Activated naive CD8-positive, alpha-beta T cell treated with anti-CD3 and anti-CD28 coated beads for 36 hours (primary cell): Measurements from ENCODE around the gene PRKCZ. TPM values are rescaled to one million over a fixed set of nuclear protein-coding genes. Genes with fewer than 3 reads are reported as not detected.

ENCODE experiments used
- DNase-seq: peaks from one replicate; pipeline ENCODE4 v3.0.0; 2021
- H3K27ac Mint-ChIP-seq: one replicate; pipeline ENCODE4 v1.8.0; 2022; ENCODE audit warnings: mild to moderate bottlenecking, moderate library complexity, mixed read lengths
- H3K27me3 Mint-ChIP-seq: one replicate; pipeline ENCODE4 v1.8.0; 2022; ENCODE audit warnings: mild to moderate bottlenecking, mixed read lengths
- H3K36me3 Mint-ChIP-seq: one replicate; pipeline ENCODE4 v1.8.0; 2021; ENCODE audit warnings: mild to moderate bottlenecking, mixed read lengths
- H3K4me1 Mint-ChIP-seq: one replicate; pipeline ENCODE4 v1.8.0; 2021; ENCODE audit warnings: mixed read lengths
- H3K4me3 Mint-ChIP-seq: one replicate; pipeline ENCODE4 v1.8.0; 2022; ENCODE audit warnings: mild to moderate bottlenecking, moderate library complexity, mixed read lengths
- H3K9me3 Mint-ChIP-seq: one replicate; pipeline ENCODE4 v1.8.0; 2022; ENCODE audit warnings: mixed read lengths
- total RNA-seq, 2 experiments: library from RNA; stranded (reverse); gene quantifications; one replicate each; pipeline ENCODE4 v1.2.3, GENCODE V29; 2021

PRKCZ gene
- total RNA-seq, 2 experiments from 2014 or later, result 11.1 to 13.0 TPM

DNA sequence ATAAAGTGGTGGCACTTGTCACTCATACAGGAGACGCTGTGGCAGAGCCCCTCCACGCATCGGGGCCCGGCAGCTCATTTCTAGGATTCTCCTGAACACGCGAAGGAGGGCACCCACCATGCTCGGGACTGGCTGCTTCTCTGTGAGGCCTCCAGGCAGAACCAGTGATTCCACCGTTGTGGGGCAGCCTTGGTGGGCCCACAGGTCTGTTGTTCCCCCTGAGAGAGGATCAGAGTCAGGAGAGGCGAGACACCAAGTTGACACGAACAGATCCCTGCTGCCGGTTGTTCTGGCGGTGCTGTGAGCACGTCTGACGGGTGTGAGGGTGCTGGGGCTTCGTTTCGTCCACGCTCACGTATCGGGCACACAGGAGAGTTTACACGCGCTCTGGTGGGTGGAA, 26.6 kb downstream of the PRKCZ start:
- H3K9me3 Mint-ChIP-seq, result peaks cover 18% of the 10 kb centered on the region
- H3K4me3 Mint-ChIP-seq, result no peak overlapping the region
- no peak for DNase-seq
- H3K36me3 Mint-ChIP-seq, result peaks cover 35% of the 10 kb centered on the region
- peaks cover 8% of the 10 kb centered on the region for H3K4me1 Mint-ChIP-seq
- H3K27ac Mint-ChIP-seq, result no peak overlapping the region
- no peaks in the 10 kb centered on the region for H3K27me3 Mint-ChIP-seq

GRCh38 chr1:2078170-2078569, 28.0 kb downstream of the PRKCZ start:
- peaks cover 35% of the 10 kb centered on the region for H3K36me3 Mint-ChIP-seq
- no peaks in the 10 kb centered on the region for H3K4me1 Mint-ChIP-seq
- H3K9me3 Mint-ChIP-seq, result peaks cover 18% of the 10 kb centered on the region
- H3K27ac Mint-ChIP-seq, result no peak overlapping the region
- no peak overlapping the region for H3K4me3 Mint-ChIP-seq
- no peaks in the 10 kb centered on the region for H3K27me3 Mint-ChIP-seq
- no peak for DNase-seq

GRCh38 chr1:2079396-2080085, 29.3 kb downstream of the PRKCZ start:
- Mint-ChIP-seq H3K27ac (no peak overlapping the region), H3K4me3 (no peak overlapping the region), H3K9me3 (peaks cover 18% of the 10 kb centered on the region), H3K36me3 (peaks cover 33% of the 10 kb centered on the region), H3K4me1 (no peaks in the 10 kb centered on the region), H3K27me3 (no peaks in the 10 kb centered on the region)
- no peak for DNase-seq

DNA sequence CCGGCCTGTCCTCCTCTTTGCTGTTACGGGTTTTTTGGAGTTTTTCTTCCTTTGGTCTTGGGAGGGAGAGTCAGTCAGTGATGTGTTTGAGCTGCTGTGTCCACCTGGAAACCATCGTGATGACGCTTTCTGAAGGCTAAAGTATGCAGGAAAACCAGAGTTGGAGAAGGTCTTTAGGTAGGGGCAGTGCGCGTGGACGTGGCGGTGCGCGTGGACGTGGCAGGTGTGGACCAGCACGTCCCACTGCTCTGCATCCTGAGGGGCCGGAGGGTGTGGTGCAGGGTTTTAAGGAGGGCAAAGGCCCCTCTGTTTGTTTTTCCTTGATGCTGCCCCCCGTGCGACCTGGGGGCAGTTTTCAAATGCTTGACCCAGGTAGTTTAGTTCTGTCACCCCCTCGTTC, 29.9 kb downstream of the PRKCZ start:
- H3K27me3 Mint-ChIP-seq, result no peaks in the 10 kb centered on the region
- DNase-seq, result no peak
- H3K9me3 Mint-ChIP-seq, result peaks cover 18% of the 10 kb centered on the region
- H3K27ac Mint-ChIP-seq, result no peak overlapping the region
- no peak overlapping the region for H3K4me3 Mint-ChIP-seq
- no peaks in the 10 kb centered on the region for H3K4me1 Mint-ChIP-seq
- H3K36me3 Mint-ChIP-seq, result peaks cover 31% of the 10 kb centered on the region

DNA sequence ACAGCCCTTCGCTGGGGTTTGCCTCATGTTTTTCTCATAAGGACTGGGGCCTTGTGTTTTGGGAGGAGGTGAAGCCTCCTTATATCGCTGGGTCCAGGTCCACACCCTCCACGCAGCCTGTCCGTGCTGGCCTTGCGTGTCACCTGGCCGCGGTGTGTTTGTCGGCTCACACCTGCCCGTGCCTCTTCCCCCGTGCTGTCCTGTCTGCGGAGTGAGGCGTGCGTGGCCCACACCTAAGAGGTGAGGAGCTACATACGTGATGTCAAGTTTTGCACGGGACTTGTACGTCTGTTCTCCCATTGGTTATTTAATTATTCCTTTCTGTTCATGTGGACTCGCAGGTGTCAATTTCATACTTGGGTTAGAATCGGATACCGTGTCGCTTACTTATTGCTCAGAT, 30.7 kb downstream of the PRKCZ start:
- peaks cover 17% of the 10 kb centered on the region for H3K9me3 Mint-ChIP-seq
- DNase-seq, result no peak

GRCh38 chr1:2081326-2081885, 31.2 kb downstream of the PRKCZ start:
- Mint-ChIP-seq H3K27ac (no peak overlapping the region), H3K27me3 (no peaks in the 10 kb centered on the region), H3K4me3 (no peak overlapping the region), H3K9me3 (peaks cover 17% of the 10 kb centered on the region), H3K36me3 (peaks cover 26% of the 10 kb centered on the region), H3K4me1 (no peaks in the 10 kb centered on the region)
- no peak for DNase-seq

More for the DNA sequence above, 30.7 kb downstream of the PRKCZ start:
- H3K27ac Mint-ChIP-seq, result no peak overlapping the region
- H3K27me3 Mint-ChIP-seq, result no peaks in the 10 kb centered on the region
- no peak overlapping the region for H3K4me3 Mint-ChIP-seq
- H3K4me1 Mint-ChIP-seq, result no peaks in the 10 kb centered on the region
- peaks cover 26% of the 10 kb centered on the region for H3K36me3 Mint-ChIP-seq

DNA sequence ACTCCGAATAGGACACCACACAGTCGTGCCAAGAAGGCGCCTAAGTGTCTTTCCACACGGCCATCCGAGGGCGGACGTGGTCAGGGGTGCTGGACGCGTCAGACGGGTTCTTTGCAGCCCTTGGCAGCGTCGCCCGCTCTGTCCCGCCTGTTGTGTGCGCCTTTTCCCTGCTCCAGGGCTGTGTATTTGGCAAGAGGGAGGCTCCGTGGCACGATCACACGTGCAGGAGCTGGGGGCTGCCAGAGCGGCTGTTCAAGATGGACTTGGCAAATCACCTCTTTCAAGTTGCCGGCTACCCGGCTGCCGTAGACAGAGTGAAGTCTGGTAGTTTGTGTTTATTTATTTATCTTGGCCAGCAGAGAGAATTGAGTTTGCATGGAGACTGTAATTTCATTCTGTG, 31.9 kb downstream of the PRKCZ start:
- H3K36me3 Mint-ChIP-seq, result peaks cover 20% of the 10 kb centered on the region

GRCh38 chr1:2083666-2084065, 33.5 kb downstream of the PRKCZ start:
- no peak for DNase-seq
- H3K9me3 Mint-ChIP-seq, result peaks cover 1% of the 10 kb centered on the region
- H3K27me3 Mint-ChIP-seq, result no peaks in the 10 kb centered on the region
- no peaks in the 10 kb centered on the region for H3K4me1 Mint-ChIP-seq
- no peak overlapping the region for H3K4me3 Mint-ChIP-seq
- H3K36me3 Mint-ChIP-seq, result peaks cover 4% of the 10 kb centered on the region
- H3K27ac Mint-ChIP-seq, result no peak overlapping the region

More for the DNA sequence above, 31.9 kb downstream of the PRKCZ start:
- Mint-ChIP-seq H3K4me1 (no peaks in the 10 kb centered on the region), H3K4me3 (no peak overlapping the region), H3K27ac (no peak overlapping the region), H3K9me3 (peaks cover 15% of the 10 kb centered on the region), H3K27me3 (no peaks in the 10 kb centered on the region)
- DNase-seq, result no peak

DNA sequence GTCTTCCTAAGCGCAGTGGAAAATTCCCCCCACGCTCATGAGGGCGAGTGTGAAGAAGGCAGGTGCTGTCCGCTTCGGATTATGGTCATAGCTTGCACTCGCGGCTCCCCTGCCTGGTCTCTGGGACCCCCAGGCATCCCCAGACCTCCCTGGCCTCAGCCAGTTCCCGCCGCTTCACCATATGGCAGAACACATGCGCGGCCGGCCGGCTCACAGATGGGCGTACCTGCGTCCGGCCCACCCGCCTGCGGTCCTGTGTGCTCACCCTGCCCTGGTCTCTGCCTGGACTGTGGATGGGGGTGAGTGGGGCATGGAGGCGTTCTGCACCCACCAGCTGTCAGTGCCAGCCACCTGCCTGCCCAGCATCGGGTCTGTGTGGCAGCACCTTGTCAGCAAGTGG, 34.1 kb downstream of the PRKCZ start:
- H3K4me3 Mint-ChIP-seq, result no peak overlapping the region
- H3K27ac Mint-ChIP-seq, result no peak overlapping the region
- H3K4me1 Mint-ChIP-seq, result no peaks in the 10 kb centered on the region
- no peaks in the 10 kb centered on the region for H3K27me3 Mint-ChIP-seq
- DNase-seq, result no peak
- H3K9me3 Mint-ChIP-seq, result no peaks in the 10 kb centered on the region
- no peaks in the 10 kb centered on the region for H3K36me3 Mint-ChIP-seq

- Mint-ChIP-seq H3K4me3 (no peak overlapping the region), H3K9me3 (no peaks in the 10 kb centered on the region), H3K27me3 (no peaks in the 10 kb centered on the region), H3K27ac (no peak overlapping the region), H3K4me1 (no peaks in the 10 kb centered on the region), H3K36me3 (no peaks in the 10 kb centered on the region)
- no peak for DNase-seq
Observed at GRCh38 chr1:2085080-2085479, 34.9 kb downstream of the PRKCZ start.

DNA sequence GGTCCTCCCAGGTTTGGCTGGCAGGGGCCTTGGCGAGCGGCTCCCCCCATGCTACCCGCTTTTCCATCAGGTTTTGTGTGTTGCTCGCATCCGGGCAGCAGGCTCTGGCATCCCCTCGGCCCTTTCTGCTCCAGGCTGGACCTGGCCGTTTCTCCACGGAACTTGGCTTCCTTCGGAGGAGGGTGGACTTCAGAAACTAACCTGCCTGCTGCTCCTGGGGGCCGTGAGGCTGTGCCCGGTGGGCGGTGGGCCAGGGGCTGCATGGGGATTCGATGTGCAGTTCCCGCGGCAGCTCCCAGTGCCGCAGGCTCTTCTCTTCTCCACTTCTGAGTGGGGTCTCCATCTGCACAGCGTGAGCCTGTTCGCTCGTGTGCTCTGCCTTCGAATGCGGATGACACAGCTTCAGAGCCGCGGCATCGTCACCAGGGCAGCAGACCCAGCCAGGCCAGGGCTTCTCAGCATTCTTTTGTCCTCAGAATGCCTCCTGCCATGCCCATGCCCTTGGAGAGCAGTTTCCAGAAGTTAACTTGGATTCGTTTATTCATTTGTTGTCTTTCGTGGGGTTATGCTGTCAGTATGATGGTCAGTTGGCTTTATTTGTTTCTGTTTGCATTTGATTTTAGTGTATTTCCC, 36.4 kb downstream of the PRKCZ start:
- H3K27me3 Mint-ChIP-seq, result no peaks in the 10 kb centered on the region
- peaks cover 2% of the 10 kb centered on the region for H3K4me1 Mint-ChIP-seq
- no peak for DNase-seq
- no peak overlapping the region for H3K4me3 Mint-ChIP-seq
- no peaks in the 10 kb centered on the region for H3K9me3 Mint-ChIP-seq
- H3K27ac Mint-ChIP-seq, result no peak overlapping the region
- H3K36me3 Mint-ChIP-seq, result no peaks in the 10 kb centered on the region

DNA sequence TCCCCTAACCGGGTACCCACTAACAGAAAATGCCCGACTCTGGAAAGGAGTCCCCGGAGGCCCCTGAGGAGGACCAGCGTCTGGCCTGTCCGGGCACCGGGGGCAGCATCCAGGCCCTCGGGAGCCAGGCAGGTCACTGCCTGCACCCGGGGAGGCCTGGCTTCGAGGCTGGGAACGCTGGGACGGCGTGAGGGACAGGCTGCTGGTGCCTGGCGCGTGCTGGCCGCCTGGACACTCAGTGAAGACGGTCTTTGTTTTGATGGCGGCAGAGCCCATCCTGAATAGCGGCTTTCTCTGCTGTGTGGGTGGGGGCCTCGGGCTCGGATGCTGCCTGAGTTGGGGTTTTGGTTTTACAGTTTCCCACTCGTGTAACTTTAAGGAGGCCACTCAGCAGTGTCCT, 37.6 kb downstream of the PRKCZ start:
- Mint-ChIP-seq H3K27ac (no peak overlapping the region), H3K9me3 (no peaks in the 10 kb centered on the region), H3K4me3 (no peak overlapping the region), H3K4me1 (peaks cover 3% of the 10 kb centered on the region), H3K36me3 (no peaks in the 10 kb centered on the region), H3K27me3 (no peaks in the 10 kb centered on the region)
- no peak for DNase-seq

GRCh38 chr1:2088458-2088857, 38.2 kb downstream of the PRKCZ start:
- no peak overlapping the region for H3K27ac Mint-ChIP-seq
- peaks cover 3% of the 10 kb centered on the region for H3K4me1 Mint-ChIP-seq
- no peak for DNase-seq
- H3K27me3 Mint-ChIP-seq, result no peaks in the 10 kb centered on the region
- H3K9me3 Mint-ChIP-seq, result no peaks in the 10 kb centered on the region
- no peak overlapping the region for H3K4me3 Mint-ChIP-seq
- H3K36me3 Mint-ChIP-seq, result no peaks in the 10 kb centered on the region

- no peaks in the 10 kb centered on the region for H3K36me3 Mint-ChIP-seq
- no peaks in the 10 kb centered on the region for H3K9me3 Mint-ChIP-seq
- H3K27me3 Mint-ChIP-seq, result no peaks in the 10 kb centered on the region
- no peak overlapping the region for H3K27ac Mint-ChIP-seq
- no peak for DNase-seq
- H3K4me1 Mint-ChIP-seq, result peaks cover 3% of the 10 kb centered on the region
- no peak overlapping the region for H3K4me3 Mint-ChIP-seq
Observed at GRCh38 chr1:2089051-2089450, 38.8 kb downstream of the PRKCZ start.

- no peak overlapping the region for H3K27ac Mint-ChIP-seq
- H3K4me1 Mint-ChIP-seq, result peaks cover 3% of the 10 kb centered on the region
- DNase-seq, result no peak
- no peaks in the 10 kb centered on the region for H3K27me3 Mint-ChIP-seq
- H3K4me3 Mint-ChIP-seq, result no peak overlapping the region
- no peaks in the 10 kb centered on the region for H3K9me3 Mint-ChIP-seq
- H3K36me3 Mint-ChIP-seq, result no peaks in the 10 kb centered on the region
Observed at GRCh38 chr1:2090216-2090890, 40.1 kb downstream of the PRKCZ start.
